ENCODE measurements around the gene COPG1. TPM values are rescaled to one million over a fixed set of nuclear protein-coding genes. Genes with fewer than 3 reads are reported as not detected.

The COPG1 gene
- total and polyA plus RNA-seq, 2 of the 13 experiments (the other 11 are each of a cell fraction or from before 2014, with no cell fraction given) = 98.6 to 166 TPM

DNA sequence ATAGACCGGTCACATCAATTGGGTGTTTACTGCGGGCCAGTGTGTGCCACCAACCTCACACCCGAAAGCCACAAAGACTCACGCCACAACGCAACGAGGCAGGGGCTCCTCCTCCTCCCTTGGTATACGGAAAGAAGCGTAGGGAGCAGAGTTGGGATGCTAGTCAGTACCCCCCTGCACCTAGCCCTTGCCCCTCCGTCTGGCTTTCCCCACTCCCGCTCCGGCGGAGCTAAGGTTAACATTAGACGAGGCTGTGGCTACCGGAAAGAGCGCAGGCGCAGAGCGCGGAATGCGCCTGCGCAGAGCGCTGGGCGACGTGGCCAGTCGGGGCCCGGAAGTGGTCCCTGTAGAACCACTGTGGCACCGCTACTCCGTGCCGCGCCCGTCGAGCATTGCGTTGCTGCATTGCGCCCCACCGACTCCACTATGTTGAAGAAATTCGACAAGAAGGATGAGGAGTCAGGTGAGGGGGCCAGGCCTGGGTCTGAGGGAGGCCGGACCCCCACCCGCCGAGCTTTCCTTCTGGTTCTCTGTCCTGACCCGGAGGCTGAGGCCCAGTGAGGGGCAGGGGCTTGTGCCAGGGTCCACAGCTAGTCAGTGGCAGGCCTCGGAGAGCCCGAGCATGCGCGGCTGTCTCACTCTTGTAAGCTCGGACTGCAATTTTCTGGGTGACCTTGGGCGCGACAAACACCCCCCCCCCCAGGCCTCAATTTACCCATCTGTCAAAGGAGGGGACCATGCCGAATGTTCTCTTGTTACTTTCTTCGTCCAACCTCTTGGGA, at the start of gene COPG1 (continued):
- TF ChIP-seq, protein P1, sequence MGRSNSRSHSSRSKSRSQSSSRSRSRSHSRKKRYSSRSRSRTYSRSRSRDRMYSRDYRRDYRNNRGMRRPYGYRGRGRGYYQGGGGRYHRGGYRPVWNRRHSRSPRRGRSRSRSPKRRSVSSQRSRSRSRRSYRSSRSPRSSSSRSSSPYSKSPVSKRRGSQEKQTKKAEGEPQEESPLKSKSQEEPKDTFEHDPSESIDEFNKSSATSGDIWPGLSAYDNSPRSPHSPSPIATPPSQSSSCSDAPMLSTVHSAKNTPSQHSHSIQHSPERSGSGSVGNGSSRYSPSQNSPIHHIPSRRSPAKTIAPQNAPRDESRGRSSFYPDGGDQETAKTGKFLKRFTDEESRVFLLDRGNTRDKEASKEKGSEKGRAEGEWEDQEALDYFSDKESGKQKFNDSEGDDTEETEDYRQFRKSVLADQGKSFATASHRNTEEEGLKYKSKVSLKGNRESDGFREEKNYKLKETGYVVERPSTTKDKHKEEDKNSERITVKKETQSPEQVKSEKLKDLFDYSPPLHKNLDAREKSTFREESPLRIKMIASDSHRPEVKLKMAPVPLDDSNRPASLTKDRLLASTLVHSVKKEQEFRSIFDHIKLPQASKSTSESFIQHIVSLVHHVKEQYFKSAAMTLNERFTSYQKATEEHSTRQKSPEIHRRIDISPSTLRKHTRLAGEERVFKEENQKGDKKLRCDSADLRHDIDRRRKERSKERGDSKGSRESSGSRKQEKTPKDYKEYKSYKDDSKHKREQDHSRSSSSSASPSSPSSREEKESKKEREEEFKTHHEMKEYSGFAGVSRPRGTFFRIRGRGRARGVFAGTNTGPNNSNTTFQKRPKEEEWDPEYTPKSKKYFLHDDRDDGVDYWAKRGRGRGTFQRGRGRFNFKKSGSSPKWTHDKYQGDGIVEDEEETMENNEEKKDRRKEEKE (IDR thresholded peaks at IDR 0.05) = no peak
- TF ChIP-seq ATF6 (CRISPR knock-in tag; conservative IDR thresholded peaks at IDR 0.05) = no peak
- no peak for TF ChIP-seq ZKSCAN5 (CRISPR knock-in tag; IDR thresholded peaks at IDR 0.05)
- no peak for TF ChIP-seq IKZF1 (IDR thresholded peaks at IDR 0.05)
- TF ChIP-seq ZNF841 (CRISPR knock-in tag; IDR thresholded peaks at IDR 0.05; ENCODE audit: borderline replicate concordance) = no peak
- no peak for TF ChIP-seq ZBTB40 (IDR thresholded peaks at IDR 0.05)
- no peak for TF ChIP-seq ZBTB40 (CRISPR knock-in tag; IDR thresholded peaks at IDR 0.05)
- no peak for TF ChIP-seq ZNF343 (CRISPR knock-in tag; IDR thresholded peaks at IDR 0.05)
- TF ChIP-seq FOSL1 (CRISPR knock-in tag; IDR thresholded peaks at IDR 0.05; ENCODE audit: borderline replicate concordance) = no peak
- TF ChIP-seq ZNF280B (CRISPR knock-in tag; IDR thresholded peaks at IDR 0.05; ENCODE audit: borderline replicate concordance) = peak; percentile 44; the same call in 1 of the 2 replicates
- TF ChIP-seq KLF11 (CRISPR knock-in tag; IDR thresholded peaks at IDR 0.05) = no peak; the same call in 1 of the 2 replicates
- TF ChIP-seq XRCC5 (optimal IDR thresholded peaks at IDR 0.05; ENCODE audit: low read length) = no peak
- TF ChIP-seq ZFAT (CRISPR knock-in tag; conservative IDR thresholded peaks at IDR 0.05) = no peak
